Hepatic stellate cell (primary cell): ENCODE results near the gene TP53TG3F.
"Not testable (repeated sequence)": the region's sequence is repeated elsewhere in the genome, so short reads cannot be mapped to it uniquely, and the experiment has no call there.

ENCODE experiments used
- DNase-seq: peaks from one replicate; pipeline ENCODE4 v3.0.0; 2011; ENCODE audit warnings: low spot score

Gene TP53TG3F, protein sequence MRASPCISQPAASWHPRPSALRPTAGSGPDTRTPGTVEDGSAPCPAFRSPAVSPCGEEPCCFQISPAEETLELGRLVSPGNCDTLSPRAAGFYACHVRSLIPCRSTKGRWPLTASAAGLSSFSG

DNA sequence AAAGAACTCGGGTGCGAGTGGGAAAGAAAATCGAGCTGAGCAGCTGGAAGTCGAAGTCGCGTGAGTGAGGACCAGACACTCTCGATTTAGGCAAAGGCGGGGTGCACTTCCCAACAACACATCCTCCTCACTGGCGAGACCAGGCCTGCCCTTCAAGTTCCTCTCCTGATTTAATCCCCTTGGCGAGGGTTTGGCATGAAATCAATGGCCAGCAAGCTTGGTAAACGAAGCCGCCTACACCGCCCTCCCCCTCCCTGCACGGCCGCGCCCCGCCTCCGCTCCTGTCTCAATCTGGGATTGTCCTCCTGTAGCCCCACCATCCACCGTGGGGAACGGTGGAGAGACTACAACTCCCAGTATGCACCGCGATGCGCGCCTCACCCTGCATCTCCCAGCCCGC, at the start of gene TP53TG3F:
Gene TP53TG3F (plus strand): TSS at position 301 of the 400 bp plus-strand sequence. CDS start 68 bp downstream, at position 369.
- not testable (repeated sequence) for DNase-seq

DNA sequence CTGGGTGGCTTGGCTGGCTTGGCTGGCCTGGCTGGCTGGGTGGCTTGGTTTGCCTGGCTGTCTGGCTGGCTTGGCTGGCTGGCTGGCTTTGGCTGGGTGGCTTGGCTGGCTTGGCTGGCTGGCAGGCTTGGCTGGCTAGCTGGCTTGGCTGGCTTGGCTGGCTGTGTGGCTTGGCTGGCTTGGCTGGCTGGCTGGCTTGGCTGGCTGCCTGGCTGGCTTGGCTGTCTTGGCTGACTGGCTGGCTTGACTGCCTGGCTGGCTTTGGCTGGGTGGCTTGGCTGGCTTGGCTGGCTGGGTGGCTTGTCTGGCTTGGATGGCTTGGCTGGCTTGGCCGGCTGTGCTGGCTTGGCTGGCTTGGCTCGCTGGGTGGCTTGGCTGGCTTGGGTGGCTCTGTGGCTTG, 32.2 kb downstream of the TP53TG3F start:
- not testable (repeated sequence) for DNase-seq

DNA sequence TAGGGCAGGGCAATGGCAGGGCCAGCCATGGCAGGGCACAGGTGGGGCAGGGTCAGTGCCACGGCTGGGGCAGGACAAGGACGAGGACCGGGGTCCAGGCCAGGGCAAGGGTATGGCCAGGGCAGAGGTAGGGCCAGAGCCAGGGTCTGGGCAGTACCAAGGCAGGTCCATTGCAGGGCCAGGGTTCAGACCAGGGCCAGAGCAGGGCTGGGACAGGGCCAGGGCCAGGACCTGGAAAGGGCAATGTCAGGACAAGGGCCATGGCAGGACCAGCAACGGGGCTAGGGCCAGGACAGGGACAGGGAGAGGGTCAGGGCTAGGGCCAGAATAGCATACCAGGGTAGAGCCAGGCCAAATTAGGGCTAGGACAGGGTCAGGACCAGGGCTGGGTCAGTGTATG, 47.8 kb downstream of the TP53TG3F start:
- DNase-seq, result not testable (repeated sequence)

DNA sequence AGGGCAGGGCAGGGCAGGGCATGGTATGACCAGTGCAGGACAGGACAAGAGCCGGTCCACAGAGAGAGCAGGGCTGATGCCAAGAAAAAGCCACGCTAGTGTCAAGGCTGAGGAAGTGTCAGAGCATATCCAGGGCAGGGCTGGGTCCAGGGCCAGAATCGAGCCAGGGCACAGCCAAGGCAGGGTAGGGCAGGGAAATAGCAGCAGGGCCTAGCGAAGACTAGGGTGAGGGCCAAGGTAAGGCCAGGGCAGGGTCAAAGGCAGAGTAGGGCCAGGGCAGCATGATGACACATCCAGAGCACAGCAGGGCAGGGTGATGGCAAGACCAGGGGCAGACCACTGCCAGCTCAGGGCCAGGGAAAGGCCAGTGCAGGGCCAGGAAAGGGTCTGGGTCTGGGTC, 49.7 kb downstream of the TP53TG3F start:
- DNase-seq, result not testable (repeated sequence)

DNA sequence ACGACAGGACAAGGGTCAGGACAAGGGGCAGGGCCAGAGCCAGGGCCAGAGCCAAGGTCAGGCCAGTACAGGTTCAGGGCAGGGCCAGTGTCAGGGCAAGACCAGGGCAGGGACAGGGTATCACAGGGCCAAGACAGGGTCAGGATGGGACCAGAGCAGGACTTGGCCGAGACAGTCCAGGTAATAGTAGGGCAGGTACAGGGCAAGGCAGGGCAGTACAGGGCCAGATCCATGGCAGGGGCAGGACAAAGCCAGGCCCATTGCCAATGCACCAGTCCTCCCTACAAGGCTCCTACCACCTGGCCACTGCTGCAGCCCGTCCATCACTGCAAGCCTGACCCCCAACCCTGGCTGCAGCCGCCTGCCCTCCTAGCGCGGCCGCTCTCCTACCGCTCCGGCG, 50.5 kb downstream of the TP53TG3F start:
- DNase-seq, result not testable (repeated sequence)
